Mammary epithelial cell (primary cell): ENCODE results near the gene DDX23.

Experiments used
- CTCF ChIP-seq, 2 donors: IDR thresholded peaks in 1 of 2; conservative IDR thresholded peaks in 1 of 2; 2 replicates each; pipeline ENCODE4 v1.5.1; 2011 to 2012; ENCODE audit warnings: inconsistent platforms in 2 of 2, low read length in 2 of 2, mild to moderate bottlenecking in 2 of 2, control low read depth in 1 of 2, low read depth in 1 of 2; ENCODE audit not compliant: insufficient read depth in 1 of 2; ENCODE audit errors: extremely low read depth in 1 of 2
- EZH2 ChIP-seq: IDR thresholded peaks from 2 replicates; pipeline ENCODE4 v1.6.1; 2012; ENCODE audit warnings: low read length, inconsistent platforms, borderline replicate concordance

GRCh38 chr12:48823281-48823680 is 28.7 kb downstream of the DDX23 start:
- no peak for TF ChIP-seq CTCF (conservative IDR thresholded peaks at IDR 0.05 in 1 of 2, IDR thresholded peaks at IDR 0.05 in 1 of 2; ENCODE audit: extremely low read depth in 1 of 2, insufficient read depth in 1 of 2, low read depth in 1 of 2, low read length in 2 of 2)
- no peak for TF ChIP-seq EZH2
